HepG2 (cell line): Measurements from ENCODE around the gene MARS1. TPM values are rescaled to one million over a fixed set of nuclear protein-coding genes. Genes with fewer than 3 reads are reported as not detected.

Experiments used
- ATF2 ChIP-seq: sonication (generic); formaldehyde crosslinking; IDR thresholded peaks from 2 replicates; pipeline ENCODE4 v1.4.0; 2020; ENCODE audit warnings: missing genetic modification reagents
- ATF6 ChIP-seq: sonication (generic); formaldehyde crosslinking; conservative IDR thresholded peaks from 2 replicates; pipeline ENCODE4 v1.4.0; 2020; ENCODE audit warnings: missing genetic modification reagents
- ERF ChIP-seq: IDR thresholded peaks from 2 replicates; pipeline ENCODE4 v1.6.1; 2018; ENCODE audit warnings: missing biosample characterization, missing genetic modification reagents
- HMG20A ChIP-seq: IDR thresholded peaks from 2 replicates; pipeline ENCODE4 v1.6.1; 2016; ENCODE audit warnings: borderline replicate concordance
- HMGXB4 ChIP-seq, 2 experiments: sonication (generic) in 1 of 2; formaldehyde crosslinking in 1 of 2; IDR thresholded peaks; 2 replicates each; pipeline versions ENCODE4 v1.4.0 to v1.6.1; 2018 to 2020; ENCODE audit warnings: missing genetic modification reagents in 2 of 2, borderline replicate concordance in 1 of 2, low read depth in 1 of 2, mild to moderate bottlenecking in 1 of 2, missing biosample characterization in 1 of 2
- IRX3 ChIP-seq: sonication (generic); formaldehyde crosslinking; IDR thresholded peaks from 2 replicates; pipeline ENCODE4 v1.8.1; 2023; ENCODE audit warnings: mild to moderate bottlenecking, low read depth, missing genetic modification reagents, borderline replicate concordance
- MYPOP ChIP-seq: sonication (generic); formaldehyde crosslinking; IDR thresholded peaks from 2 replicates; pipeline ENCODE4 v1.8.1; 2023; ENCODE audit warnings: mild to moderate bottlenecking, moderate library complexity, missing genetic modification reagents
- POLR2AphosphoS2 ChIP-seq: IDR thresholded peaks from 2 replicates; pipeline ENCODE4 v1.6.1; 2011; ENCODE audit warnings: low read depth, low read length, improper control_type of control experiment
- RXRA ChIP-seq: sonication (generic); formaldehyde crosslinking; IDR thresholded peaks from 2 replicates; pipeline ENCODE4 v1.5.1; 2020; ENCODE audit warnings: missing genetic modification reagents
- SNAPC2 ChIP-seq: sonication (generic); formaldehyde crosslinking; IDR thresholded peaks from 2 replicates; pipeline ENCODE4 v1.8.1; 2022; ENCODE audit warnings: mild to moderate bottlenecking, missing genetic modification reagents
- ZBTB34 ChIP-seq: sonication (generic); formaldehyde crosslinking; IDR thresholded peaks from 2 replicates; pipeline ENCODE4 v1.8.0; 2022; ENCODE audit warnings: mild to moderate bottlenecking, missing genetic modification reagents
- ZFP1 ChIP-seq: IDR thresholded peaks from 2 replicates; pipeline ENCODE4 v1.6.1; 2016
- ZNF10 ChIP-seq: sonication (generic); formaldehyde crosslinking; IDR thresholded peaks from 2 replicates; pipeline ENCODE4 v1.4.0; 2020; ENCODE audit warnings: mild to moderate bottlenecking, low read depth, missing genetic modification reagents, borderline replicate concordance
- ZNF124 ChIP-seq: sonication (generic); formaldehyde crosslinking; IDR thresholded peaks from 2 replicates; pipeline ENCODE4 v1.4.0; 2020; ENCODE audit warnings: missing genetic modification reagents
- ZNF687 ChIP-seq: sonication (generic); formaldehyde crosslinking; IDR thresholded peaks from 2 replicates; pipeline ENCODE4 v1.5.1; 2020; ENCODE audit warnings: mild to moderate bottlenecking, missing genetic modification reagents, moderate library complexity
- ZNF747 ChIP-seq: sonication (generic); formaldehyde crosslinking; IDR thresholded peaks from 2 replicates; pipeline ENCODE4 v1.8.1; 2023; ENCODE audit warnings: missing genetic modification reagents, mild to moderate bottlenecking, borderline replicate concordance
- polyA plus RNA-seq, 8 experiments: library from polyadenylated mRNA; depleted of rRNA in 3 of 8; stranded (reverse) in 7 of 8; unstranded in 1 of 8; fragments of >200 nt; fragmentation: Illumina TruSeq in 4 of 8; extraction: Trizol in 4 of 8; gene quantifications; 2 replicates each; pipeline versions ENCODE4 v1.2.1 to v1.2.3, GENCODE V29; 2011 to 2016; ENCODE audit warnings: low read depth in 4 of 8, missing spikeins in 1 of 8, mixed read lengths in 1 of 8; ENCODE audit not compliant: insufficient read depth in 1 of 8
- total RNA-seq, 5 experiments: library from RNA; depleted of rRNA; stranded (reverse); fragments of >200 nt; fragmentation: Illumina TruSeq; extraction: Trizol; gene quantifications; 2 replicates each; pipeline ENCODE4 v1.2.3, GENCODE V29; 2016; ENCODE audit warnings: low read depth in 1 of 5

The MARS1 gene
- total and polyA plus RNA-seq, 2 of the 13 experiments (the other 11 are each of a cell fraction or from before 2014, with no cell fraction given) = 115 to 181 TPM

- no peak for TF ChIP-seq MYPOP (CRISPR knock-in tag)
- TF ChIP-seq RXRA (CRISPR knock-in tag) = no peak
- no peak for TF ChIP-seq ZNF124
- peak; percentile 78 to 84 for TF ChIP-seq HMGXB4 (CRISPR knock-in tag; IDR thresholded peaks at IDR 0.05; ENCODE audit: borderline replicate concordance in 1 of 2, low read depth in 1 of 2)
- no peak for TF ChIP-seq ZFP1
- no peak for TF ChIP-seq ZNF747 (CRISPR knock-in tag)
- TF ChIP-seq ZBTB34 (CRISPR knock-in tag) = no peak
- TF ChIP-seq IRX3 = no peak
- 0 out of 2 replicates have a peak, but pooled peaks have one; percentile 43 for TF ChIP-seq ERF (CRISPR knock-in tag)
- TF ChIP-seq SNAPC2 (CRISPR knock-in tag) = no peak
- no peak for TF ChIP-seq ATF6
- no peak for TF ChIP-seq HMG20A (CRISPR knock-in tag)
- TF ChIP-seq ATF2 (CRISPR knock-in tag) = no peak
- TF ChIP-seq POLR2AphosphoS2 = no peak
- TF ChIP-seq ZNF687 (CRISPR knock-in tag) = peak; percentile 48
- TF ChIP-seq ZNF10 (CRISPR knock-in tag) = no peak
These were observed 25.5 kb upstream of the MARS1 start (continued) for GRCh38 chr12:57462251-57462911.
